Measurements from ENCODE around the gene FGD2. TPM values are rescaled to one million over a fixed set of nuclear protein-coding genes. Genes with fewer than 3 reads are reported as not detected.
A peak's percentile ranks its signal among the peaks of the same experiment; 100 is the strongest.
"Not testable (repeated sequence)": the region's sequence is repeated elsewhere in the genome, so short reads cannot be mapped to it uniquely, and the experiment has no call there.

The FGD2 gene
- total RNA-seq, 2 donors from 2014 or later = 5.3 to 8.3 TPM

- H3K36me3 Mint-ChIP-seq (ENCODE audit: low read depth) = peaks cover 15% of the 10 kb centered on the region
- peak overlapping the region; percentile 96 for H3K27ac Mint-ChIP-seq
- no peak for ATAC-seq (replicated peaks)
- no peaks in the 10 kb centered on the region for H3K27me3 Mint-ChIP-seq
- peaks cover 42% of the 10 kb centered on the region for H3K4me1 Mint-ChIP-seq
- H3K9me3 Mint-ChIP-seq = peaks cover 3% of the 10 kb centered on the region
- H3K4me3 Mint-ChIP-seq = no peak overlapping the region
Observed at GRCh38 chr6:37027811-37028469, 22.5 kb downstream of the FGD2 start.

- Mint-ChIP-seq H3K9me3 (peaks cover 3% of the 10 kb centered on the region), H3K4me3 (peak overlapping the region; percentile 66), H3K27me3 (no peaks in the 10 kb centered on the region), H3K27ac (peak overlapping the region; percentile 96), H3K36me3 (ENCODE audit: low read depth) (peaks cover 22% of the 10 kb centered on the region), H3K4me1 (peaks cover 45% of the 10 kb centered on the region)
- ATAC-seq (replicated peaks) = peak; percentile 41
Observed at GRCh38 chr6:37029249-37029971, 24.0 kb downstream of the FGD2 start.

- Mint-ChIP-seq H3K27ac (peak overlapping the region; percentile 96), H3K36me3 (ENCODE audit: low read depth) (peaks cover 22% of the 10 kb centered on the region), H3K4me3 (peak overlapping the region; percentile 66), H3K9me3 (peaks cover 3% of the 10 kb centered on the region), H3K4me1 (peaks cover 45% of the 10 kb centered on the region), H3K27me3 (no peaks in the 10 kb centered on the region)
- ATAC-seq (replicated peaks) = peak; percentile 15
Observed at GRCh38 chr6:37030599-37030998, 25.1 kb downstream of the FGD2 start.

- Mint-ChIP-seq H3K27ac (peak overlapping the region; percentile 96), H3K27me3 (no peaks in the 10 kb centered on the region), H3K9me3 (peaks cover 3% of the 10 kb centered on the region), H3K4me1 (peaks cover 40% of the 10 kb centered on the region), H3K4me3 (peak overlapping the region; percentile 65), H3K36me3 (ENCODE audit: low read depth) (peaks cover 22% of the 10 kb centered on the region)
- ATAC-seq (replicated peaks) = no peak
Observed at GRCh38 chr6:37032239-37032638, 26.8 kb downstream of the FGD2 start.

GRCh38 chr6:37033255-37033654, 27.8 kb downstream of the FGD2 start:
- peak overlapping the region; percentile 65 for H3K4me3 Mint-ChIP-seq
- H3K27me3 Mint-ChIP-seq = no peaks in the 10 kb centered on the region
- peak; percentile 87 for ATAC-seq (replicated peaks)
- H3K4me1 Mint-ChIP-seq = peaks cover 40% of the 10 kb centered on the region
- H3K27ac Mint-ChIP-seq = peak overlapping the region; percentile 96
- peaks cover 22% of the 10 kb centered on the region for H3K36me3 Mint-ChIP-seq (ENCODE audit: low read depth)
- H3K9me3 Mint-ChIP-seq = peaks cover 3% of the 10 kb centered on the region

- Mint-ChIP-seq H3K27ac (peak overlapping the region; percentile 96), H3K4me3 (peak overlapping the region; percentile 65), H3K36me3 (ENCODE audit: low read depth) (peaks cover 22% of the 10 kb centered on the region), H3K9me3 (peaks cover 3% of the 10 kb centered on the region), H3K4me1 (peaks cover 43% of the 10 kb centered on the region), H3K27me3 (no peaks in the 10 kb centered on the region)
- peak; percentile 60 for ATAC-seq (replicated peaks)
Observed at GRCh38 chr6:37033819-37034795, 28.7 kb downstream of the FGD2 start.

- Mint-ChIP-seq H3K4me3 (no peak overlapping the region), H3K4me1 (peaks cover 36% of the 10 kb centered on the region)
- no peak for ATAC-seq (replicated peaks)
Observed at GRCh38 chr6:37036146-37036545, 30.7 kb downstream of the FGD2 start.

GRCh38 chr6:37038292-37039198, 33.1 kb downstream of the FGD2 start:
- ATAC-seq (replicated peaks) = no peak
- H3K4me1 Mint-ChIP-seq = peaks cover 39% of the 10 kb centered on the region
- H3K27ac Mint-ChIP-seq = peak overlapping the region; percentile 41
- peak overlapping the region; percentile 34 for H3K4me3 Mint-ChIP-seq
- H3K9me3 Mint-ChIP-seq = no peaks in the 10 kb centered on the region
- no peaks in the 10 kb centered on the region for H3K27me3 Mint-ChIP-seq
- peaks cover under 1% of the 10 kb centered on the region for H3K36me3 Mint-ChIP-seq (ENCODE audit: low read depth)

More at GRCh38 chr6:37036146-37036545, 30.7 kb downstream of the FGD2 start:
- Mint-ChIP-seq H3K9me3 (no peaks in the 10 kb centered on the region), H3K27ac (no peak overlapping the region), H3K36me3 (ENCODE audit: low read depth) (peaks cover 16% of the 10 kb centered on the region), H3K27me3 (no peaks in the 10 kb centered on the region)

- H3K27ac Mint-ChIP-seq = no peak overlapping the region
- H3K4me1 Mint-ChIP-seq = peaks cover 28% of the 10 kb centered on the region
- no peak for ATAC-seq (replicated peaks)
- no peaks in the 10 kb centered on the region for H3K9me3 Mint-ChIP-seq
- no peaks in the 10 kb centered on the region for H3K27me3 Mint-ChIP-seq
- no peak overlapping the region for H3K4me3 Mint-ChIP-seq
- H3K36me3 Mint-ChIP-seq (ENCODE audit: low read depth) = no peaks in the 10 kb centered on the region
Observed at GRCh38 chr6:37039958-37040357, 34.5 kb downstream of the FGD2 start.

- Mint-ChIP-seq H3K27ac (peak overlapping the region; percentile 90), H3K36me3 (ENCODE audit: low read depth) (no peaks in the 10 kb centered on the region), H3K9me3 (peaks cover 2% of the 10 kb centered on the region), H3K27me3 (no peaks in the 10 kb centered on the region), H3K4me3 (peak overlapping the region; percentile 62), H3K4me1 (peaks cover 30% of the 10 kb centered on the region)
- peak; percentile 84 for ATAC-seq (replicated peaks)
Observed at GRCh38 chr6:37041521-37041920, 36.1 kb downstream of the FGD2 start.

GRCh38 chr6:37042150-37042549, 36.7 kb downstream of the FGD2 start:
- Mint-ChIP-seq H3K4me3 (peak overlapping the region; percentile 62), H3K9me3 (peaks cover 4% of the 10 kb centered on the region), H3K36me3 (ENCODE audit: low read depth) (no peaks in the 10 kb centered on the region), H3K27me3 (no peaks in the 10 kb centered on the region), H3K4me1 (peaks cover 34% of the 10 kb centered on the region), H3K27ac (peak overlapping the region; percentile 90)
- ATAC-seq (replicated peaks) = peak; percentile 23

- not testable (repeated sequence) for H3K27me3 Mint-ChIP-seq; H3K36me3 Mint-ChIP-seq (ENCODE audit: low read depth); ATAC-seq (replicated peaks); H3K9me3 Mint-ChIP-seq
- Mint-ChIP-seq H3K4me1 (peaks cover 42% of the 10 kb centered on the region), H3K27ac (peak overlapping the region; percentile 8), H3K4me3 (peak overlapping the region; percentile 29)
Observed at GRCh38 chr6:37043091-37043490, 37.6 kb downstream of the FGD2 start.

GRCh38 chr6:37047346-37047688, 41.9 kb downstream of the FGD2 start:
- peak overlapping the region; percentile 85 for H3K4me3 Mint-ChIP-seq
- H3K27ac Mint-ChIP-seq = peak overlapping the region; percentile 90
- no peaks in the 10 kb centered on the region for H3K27me3 Mint-ChIP-seq
- H3K9me3 Mint-ChIP-seq = peaks cover 4% of the 10 kb centered on the region
- peaks cover 37% of the 10 kb centered on the region for H3K36me3 Mint-ChIP-seq (ENCODE audit: low read depth)
- peaks cover 35% of the 10 kb centered on the region for H3K4me1 Mint-ChIP-seq
- no peak for ATAC-seq (replicated peaks)

Data from activated T-helper 17 cell treated with anti-CD3 and anti-CD28 coated beads, Interleukin-2, amount 50 U/mL, for 72 hours (primary cell).